Smooth muscle cell (in vitro differentiated cells): ENCODE measurements around the gene ABTB1. TPM values are rescaled to one million over a fixed set of nuclear protein-coding genes. Genes with fewer than 3 reads are reported as not detected.

Source experiments
- DNase-seq: peaks from one replicate; lab custom pipeline; 2025; ENCODE audit not compliant: unreplicated experiment; lab: John Stamatoyannopoulos, UW
- H2AFZ ChIP-seq: fragments of 200-600 bp; sonication (generic); 2 replicates; pipeline ENCODE4 v1.6.0; 2016; ENCODE audit warnings: antibody characterized with exemption, low read depth, mild to moderate bottlenecking
- H3F3A ChIP-seq: fragments of 200-600 bp; sonication (generic); 2 replicates; pipeline ENCODE4 v1.6.0; 2017; ENCODE audit warnings: antibody characterized with exemption, low read depth
- H3K27ac ChIP-seq: fragments of 200-600 bp; sonication (generic); 2 replicates; pipeline ENCODE4 v1.5.1; 2016; ENCODE audit warnings: low read depth, mild to moderate bottlenecking
- H3K27me3 ChIP-seq: fragments of 200-600 bp; sonication (generic); 2 replicates; pipeline ENCODE4 v1.6.1; 2016; ENCODE audit warnings: low read depth, mild to moderate bottlenecking
- H3K36me3 ChIP-seq: fragments of 200-600 bp; sonication (generic); 2 replicates; pipeline ENCODE4 v1.5.1; 2016; ENCODE audit warnings: low read depth
- H3K4me1 ChIP-seq: fragments of 200-600 bp; sonication (generic); 2 replicates; pipeline ENCODE4 v1.5.1; 2016; ENCODE audit warnings: low read depth
- H3K4me2 ChIP-seq: fragments of 200-600 bp; sonication (generic); 2 replicates; pipeline ENCODE4 v1.6.0; 2016; ENCODE audit warnings: mild to moderate bottlenecking
- H3K4me3 ChIP-seq: fragments of 200-600 bp; sonication (generic); 2 replicates; pipeline ENCODE4 v1.5.1; 2016; ENCODE audit warnings: mild to moderate bottlenecking
- H3K79me2 ChIP-seq: fragments of 200-600 bp; sonication (generic); 2 replicates; pipeline ENCODE4 v1.6.0; 2016; ENCODE audit warnings: low read depth, mild to moderate bottlenecking
- H3K9ac ChIP-seq: fragments of 200-600 bp; sonication (generic); 2 replicates; pipeline ENCODE4 v1.6.0; 2016; ENCODE audit warnings: low read depth
- H3K9me3 ChIP-seq: fragments of 200-600 bp; sonication (generic); replicated peaks from 2 replicates; pipeline ENCODE4 v1.5.1; 2016; ENCODE audit warnings: low read depth
- H4K20me1 ChIP-seq: fragments of 200-600 bp; sonication (generic); 2 replicates; pipeline ENCODE4 v1.6.0; 2016; ENCODE audit warnings: low read depth
- CTCF ChIP-seq: fragments of 200-600 bp; sonication (generic); IDR thresholded peaks from 2 replicates; pipeline ENCODE4 v1.5.1; 2017; ENCODE audit warnings: borderline replicate concordance, mild to moderate bottlenecking, antibody characterized with exemption; ENCODE audit not compliant: insufficient read depth, poor library complexity, severe bottlenecking
- WGBS: methylation state at CpG from one replicate; pipeline ENCODE4 v1.1.7; 2016; ENCODE audit warnings: low lambda C conversion rate; 5-methylcytosine and 5-hydroxymethylcytosine counted together
- polyA plus RNA-seq: library from polyadenylated mRNA; unstranded; fragments of >200 nt; fragmentation: Nextera tagmentation; extraction: Ambion mirVana; gene quantifications from 2 replicates; pipeline ENCODE4 v1.2.1, GENCODE V29; 2016
- total RNA-seq: library from RNA; depleted of rRNA; stranded (reverse); fragments of >200 nt; gene quantifications from 2 replicates; pipeline ENCODE4 v1.2.3, GENCODE V29; 2014

The ABTB1 gene
- total and polyA plus RNA-seq, 2 experiments from 2014 or later = 2.8 to 17.9 TPM

DNA sequence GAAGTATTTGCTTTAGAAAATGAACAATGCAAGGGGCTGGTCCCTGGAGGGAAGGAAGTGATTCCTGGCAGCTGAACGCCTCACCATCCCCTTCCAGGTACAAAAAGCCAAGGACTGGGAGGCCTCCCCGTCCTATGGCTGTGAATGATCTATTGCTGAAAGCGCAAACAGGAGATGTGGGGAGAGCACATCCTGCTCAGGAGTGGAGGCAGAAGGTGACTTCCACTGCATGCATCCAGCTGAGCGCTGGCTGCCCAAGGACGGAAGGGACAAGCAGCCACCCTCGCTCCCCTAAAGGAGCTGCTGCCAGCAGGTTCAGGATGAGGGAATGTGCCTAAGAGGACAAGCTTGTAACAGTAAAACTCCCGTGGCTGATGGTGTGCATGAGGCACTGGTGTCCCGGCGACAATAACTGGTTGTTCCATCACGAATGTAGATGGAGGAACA, 41.4 kb downstream of the ABTB1 start:
- TF ChIP-seq CTCF = no peak
- 83% methylated on average over 10 of the region's 10 CpGs for WGBS

DNA sequence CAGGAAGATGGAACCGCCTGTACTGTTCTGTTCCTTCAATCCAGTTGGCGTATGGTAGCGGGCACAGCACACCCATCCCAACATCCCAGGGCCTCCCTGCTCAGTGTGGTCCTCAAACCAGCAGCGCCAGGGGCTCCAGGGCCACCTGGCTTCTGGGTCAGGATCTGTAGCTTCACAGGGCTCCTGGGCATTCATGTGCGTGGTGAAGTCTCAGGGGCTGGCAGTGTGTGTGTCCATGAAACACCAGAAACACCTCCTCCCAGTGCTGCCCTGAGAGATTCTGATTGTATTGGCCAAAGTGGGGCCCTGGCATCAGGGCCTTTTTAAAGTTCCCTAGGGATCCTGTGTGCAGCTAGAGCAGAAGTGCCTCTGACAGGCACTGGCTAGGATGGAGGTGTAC, 42.1 kb downstream of the ABTB1 start:
- H3K27me3 ChIP-seq = no peaks in the 10 kb centered on the region
- H3K9me3 ChIP-seq = no peaks in the 10 kb centered on the region
- no peak for DNase-seq
- H3K27ac ChIP-seq = no peak overlapping the region
- no peak overlapping the region for H3K4me3 ChIP-seq
- 97% methylated on average over 5 of the region's 5 CpGs for WGBS
- no peaks in the 10 kb centered on the region for H4K20me1 ChIP-seq
- H3K36me3 ChIP-seq = no peaks in the 10 kb centered on the region
- H3K4me2 ChIP-seq = no peak overlapping the region
- no peaks in the 10 kb centered on the region for H3F3A ChIP-seq
- H3K4me1 ChIP-seq = no peaks in the 10 kb centered on the region
- H3K79me2 ChIP-seq = no peaks in the 10 kb centered on the region
- H3K9ac ChIP-seq = no peak overlapping the region
- TF ChIP-seq CTCF = no peak
- H2AFZ ChIP-seq = no peak overlapping the region

More for the DNA sequence above, 41.4 kb downstream of the ABTB1 start:
- H3F3A ChIP-seq = no peaks in the 10 kb centered on the region
- H2AFZ ChIP-seq = no peak overlapping the region
- H4K20me1 ChIP-seq = no peaks in the 10 kb centered on the region
- no peak overlapping the region for H3K4me2 ChIP-seq
- no peaks in the 10 kb centered on the region for H3K4me1 ChIP-seq
- no peak overlapping the region for H3K27ac ChIP-seq
- H3K27me3 ChIP-seq = no peaks in the 10 kb centered on the region
- H3K4me3 ChIP-seq = no peak overlapping the region
- H3K9me3 ChIP-seq = no peaks in the 10 kb centered on the region
- DNase-seq = no peak
- H3K79me2 ChIP-seq = no peaks in the 10 kb centered on the region
- H3K9ac ChIP-seq = no peak overlapping the region
- H3K36me3 ChIP-seq = no peaks in the 10 kb centered on the region

- Histone ChIP-seq H3F3A (no peaks in the 10 kb centered on the region), H3K27me3 (no peaks in the 10 kb centered on the region), H3K4me1 (no peaks in the 10 kb centered on the region), H3K9ac (no peak overlapping the region), H3K4me2 (no peak overlapping the region), H4K20me1 (no peaks in the 10 kb centered on the region), H2AFZ (no peak overlapping the region), H3K9me3 (no peaks in the 10 kb centered on the region), H3K27ac (no peak overlapping the region), H3K4me3 (no peak overlapping the region), H3K79me2 (no peaks in the 10 kb centered on the region), H3K36me3 (no peaks in the 10 kb centered on the region)
- 63% methylated on average over 8 of the region's 8 CpGs for WGBS
- no peak for TF ChIP-seq CTCF
- DNase-seq = no peak
Observed at GRCh38 chr3:127715532-127715931, 42.8 kb downstream of the ABTB1 start.

DNA sequence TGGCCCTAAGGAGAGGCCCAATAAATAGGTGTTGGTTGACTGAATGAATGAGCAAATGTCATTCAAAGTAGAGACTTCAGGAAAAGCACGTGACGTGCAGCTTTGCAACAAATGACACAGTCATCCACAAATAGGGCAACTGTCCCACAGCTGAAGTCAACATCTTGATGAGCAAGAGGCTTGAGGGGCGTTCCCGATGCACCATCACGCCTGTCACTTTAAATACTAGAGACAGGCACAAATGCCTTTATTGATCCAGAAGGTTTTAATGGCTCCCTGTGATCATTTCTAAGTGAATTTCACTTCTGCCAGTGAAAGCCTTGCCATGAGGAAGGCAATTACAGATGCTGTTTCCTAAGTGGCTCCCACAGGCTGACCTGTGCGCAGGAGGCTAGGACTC, 43.6 kb downstream of the ABTB1 start:
- DNase-seq = no peak
- H3K36me3 ChIP-seq = no peaks in the 10 kb centered on the region

More for the DNA sequence above, 43.6 kb downstream of the ABTB1 start:
- no peak overlapping the region for H3K27ac ChIP-seq
- H4K20me1 ChIP-seq = no peaks in the 10 kb centered on the region
- no peaks in the 10 kb centered on the region for H3K9me3 ChIP-seq
- no peak overlapping the region for H3K4me3 ChIP-seq
- no peaks in the 10 kb centered on the region for H3K27me3 ChIP-seq
- no peaks in the 10 kb centered on the region for H3F3A ChIP-seq
- TF ChIP-seq CTCF = no peak
- H3K4me1 ChIP-seq = no peaks in the 10 kb centered on the region
- no peak overlapping the region for H3K4me2 ChIP-seq
- no peak overlapping the region for H3K9ac ChIP-seq
- 97% methylated on average over 6 of the region's 6 CpGs for WGBS
- H2AFZ ChIP-seq = no peak overlapping the region
- no peaks in the 10 kb centered on the region for H3K79me2 ChIP-seq
